Spleen (tissue), 11 donors: Measurements from ENCODE around the gene TRIM28. TPM values are rescaled to one million over a fixed set of nuclear protein-coding genes. Genes with fewer than 3 reads are reported as not detected.

ENCODE experiments used
- DNase-seq: peaks from one replicate; pipeline ENCODE4 v3.0.0-alpha.2; 2020
- H3K27ac ChIP-seq, 8 donors: fragments of 200-600 bp; sonication (generic) in 7 of 8; 1 replicate in 4 of 8; 2 replicates in 4 of 8; pipeline versions ENCODE4 v1.5.0 to v1.8.0; 2016 to 2021; ENCODE audit warnings: inconsistent platforms in 4 of 8, mild to moderate bottlenecking in 4 of 8, moderate library complexity in 1 of 8
- H3K27me3 ChIP-seq, 7 donors: fragments of 200-600 bp; sonication (generic) in 6 of 7; replicated peaks in 1 of 7; 1 replicate in 4 of 7; 2 replicates in 3 of 7; pipeline versions ENCODE4 v1.5.0 to v1.8.0; 2016 to 2021; ENCODE audit warnings: inconsistent platforms in 3 of 7, mild to moderate bottlenecking in 1 of 7
- H3K36me3 ChIP-seq, 6 donors: fragments of 200-600 bp; sonication (generic) in 5 of 6; 1 replicate in 4 of 6; 2 replicates in 2 of 6; pipeline versions ENCODE4 v1.5.0 to v1.8.0; 2016 to 2021; ENCODE audit warnings: inconsistent platforms in 2 of 6
- H3K4me1 ChIP-seq, 6 donors: fragments of 200-600 bp; sonication (generic) in 5 of 6; 1 replicate in 3 of 6; 2 replicates in 3 of 6; pipeline versions ENCODE4 v1.5.0 to v1.8.0; 2016 to 2021; ENCODE audit warnings: inconsistent platforms in 3 of 6
- H3K4me3 ChIP-seq, 8 donors: fragments of 200-600 bp; sonication (generic) in 7 of 8; 1 replicate in 4 of 8; 2 replicates in 4 of 8; pipeline versions ENCODE4 v1.5.0 to v1.8.0; 2016 to 2021; ENCODE audit warnings: inconsistent platforms in 4 of 8, mild to moderate bottlenecking in 4 of 8, moderate library complexity in 2 of 8
- H3K9me3 ChIP-seq, 8 donors: fragments of 200-600 bp; sonication (generic) in 7 of 8; 1 replicate in 4 of 8; 2 replicates in 4 of 8; pipeline versions ENCODE4 v1.5.0 to v1.8.0; 2016 to 2021; ENCODE audit warnings: inconsistent platforms in 4 of 8
- POLR2A ChIP-seq, 3 donors: fragments of 450-650 bp; IDR thresholded peaks; one replicate each; pipeline ENCODE4 v1.5.1; 2017; ENCODE audit warnings: antibody characterized with exemption in 3 of 3, mild to moderate bottlenecking in 1 of 3
- POLR2AphosphoS5 ChIP-seq, 3 donors: sonication (generic); formaldehyde crosslinking; IDR thresholded peaks; one replicate each; pipeline ENCODE4 v1.5.1; 2017; ENCODE audit warnings: antibody characterized with exemption in 3 of 3
- WGBS, 5 donors: extraction: QIAGEN DNeasy Blood & Tissue Kit in 3 of 5; methylation state at CpG; one replicate each; pipeline versions ENCODE4 v1.1.5 to v1.1.7; 2013 to 2018; 5-methylcytosine and 5-hydroxymethylcytosine counted together
- intact Hi-C: fragments of 100-400 bp; cut with DNase I; formaldehyde crosslinking; loops from one replicate; pipeline ENCODE4 v1.15.0; 2023; ENCODE audit warnings: low total_unique reads
- polyA plus RNA-seq, 3 donors: library from polyadenylated mRNA; stranded (reverse); fragments of 200-250 nt; gene quantifications; one replicate each; pipeline ENCODE4 v1.2.1, GENCODE V29; 2013
- total RNA-seq, 7 donors: library from RNA; depleted of rRNA in 3 of 7; stranded (reverse); fragments of >200 nt in 3 of 7; fragmentation: NEBNext Ultra II Directional in 4 of 7; extraction: Animal tissue kit (Norgen Biotek cat#: 25700) in 4 of 7; gene quantifications; one replicate each; pipeline versions ENCODE4 v1.1.0 to v1.2.1, GENCODE V29; 2016 to 2021
- TF ChIP-seq, protein P1 (sequence below), 11 experiments: fragments of 200-600 bp in 7 of 11; fragments of 450-650 bp in 4 of 11; sonication (generic) in 4 of 11; IDR thresholded peaks in 8 of 11; conservative IDR thresholded peaks in 3 of 11; 1 replicate in 7 of 11; 2 replicates in 4 of 11; pipeline versions ENCODE4 v1.4.0 to v1.8.0; 2016 to 2021; ENCODE audit warnings: antibody characterized with exemption in 11 of 11, inconsistent platforms in 4 of 11, mild to moderate bottlenecking in 1 of 11
- donor health status: healthy with polysubstance abuse.
- donor health status: DM: no; HTN: no; CAD: no; lungs with moderate emphysema.
- donor health status: DM: no; HTN: no; CAD: no.
- donor health status: Bipolar disorder and iron deficiency.
- donor health status: healthy.
- donor health status: DM: no; HTN: no; CAD: no.
- donor health status: DM: yes; HTN: yes; CAD: no.

The TRIM28 gene
- total and polyA plus RNA-seq, 10 donors, result 181 to 294 (median 232) TPM

DNA sequence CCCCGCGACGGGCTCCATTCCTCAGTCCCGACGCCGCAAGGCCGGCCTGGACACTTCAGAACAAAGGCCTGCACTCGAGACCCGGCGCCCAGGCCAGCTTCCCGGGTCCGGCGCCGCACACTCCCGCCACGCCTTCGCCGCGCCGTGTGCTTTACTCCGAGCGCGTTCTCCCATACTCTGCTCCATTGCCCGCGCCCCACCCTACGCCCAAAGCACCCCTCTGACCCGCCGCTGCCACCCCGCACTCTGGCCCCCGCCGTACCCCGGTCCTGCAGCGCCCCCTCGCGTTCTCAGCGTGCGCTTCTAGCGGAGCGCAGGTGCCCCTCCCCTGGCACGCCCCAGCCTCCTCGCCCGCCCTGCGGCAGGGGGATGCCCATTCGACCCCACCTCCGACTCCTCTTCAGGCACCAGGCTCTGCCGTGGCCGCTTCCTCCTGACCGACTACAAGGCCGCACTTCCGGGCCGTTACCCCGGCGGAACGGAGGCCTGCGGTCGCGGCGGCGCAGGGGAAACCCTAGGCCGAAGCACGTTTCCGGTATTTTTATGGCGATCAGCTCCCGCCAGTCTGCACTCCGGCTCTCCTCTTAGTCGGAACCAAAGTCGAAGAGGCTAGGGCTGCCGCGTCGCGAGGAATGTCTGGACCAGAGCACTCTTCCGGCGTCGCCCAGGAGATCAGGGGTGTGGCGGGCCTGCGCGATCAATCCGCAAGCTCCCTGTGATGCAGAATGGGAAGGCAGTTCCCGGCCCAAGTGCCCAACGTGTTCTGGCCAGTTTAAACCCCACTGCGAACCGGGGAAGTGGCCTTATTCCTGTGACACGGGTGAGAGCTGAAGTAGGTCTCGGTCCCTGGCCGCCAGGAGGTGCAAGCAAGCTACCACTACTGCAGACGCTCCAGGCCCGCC lies 24.3 kb upstream of the TRIM28 start, which contains the start of gene ZBTB45:
Gene ZBTB45, minus strand, starts transcription at position 456 of the 902 bp plus-strand sequence. CDS start 2,137 bp downstream, outside the sequence.
- WGBS, 5 donors, result 0 to 1% (median 1%) methylated on average over 68 to 87 of the region's 87 CpGs
- H3K27ac ChIP-seq, result peak within 1 kb of the TSS; percentile 81 to 98 (median 96)
- DNase-seq, result peak; percentile 97
- peak; percentile 91 to 97 (median 92) for TF ChIP-seq POLR2AphosphoS5 (IDR thresholded peaks at IDR 0.05)
- TF ChIP-seq POLR2A (IDR thresholded peaks at IDR 0.05), result peak in 1 of 3 donors; percentile 60
- TF ChIP-seq, protein P1, sequence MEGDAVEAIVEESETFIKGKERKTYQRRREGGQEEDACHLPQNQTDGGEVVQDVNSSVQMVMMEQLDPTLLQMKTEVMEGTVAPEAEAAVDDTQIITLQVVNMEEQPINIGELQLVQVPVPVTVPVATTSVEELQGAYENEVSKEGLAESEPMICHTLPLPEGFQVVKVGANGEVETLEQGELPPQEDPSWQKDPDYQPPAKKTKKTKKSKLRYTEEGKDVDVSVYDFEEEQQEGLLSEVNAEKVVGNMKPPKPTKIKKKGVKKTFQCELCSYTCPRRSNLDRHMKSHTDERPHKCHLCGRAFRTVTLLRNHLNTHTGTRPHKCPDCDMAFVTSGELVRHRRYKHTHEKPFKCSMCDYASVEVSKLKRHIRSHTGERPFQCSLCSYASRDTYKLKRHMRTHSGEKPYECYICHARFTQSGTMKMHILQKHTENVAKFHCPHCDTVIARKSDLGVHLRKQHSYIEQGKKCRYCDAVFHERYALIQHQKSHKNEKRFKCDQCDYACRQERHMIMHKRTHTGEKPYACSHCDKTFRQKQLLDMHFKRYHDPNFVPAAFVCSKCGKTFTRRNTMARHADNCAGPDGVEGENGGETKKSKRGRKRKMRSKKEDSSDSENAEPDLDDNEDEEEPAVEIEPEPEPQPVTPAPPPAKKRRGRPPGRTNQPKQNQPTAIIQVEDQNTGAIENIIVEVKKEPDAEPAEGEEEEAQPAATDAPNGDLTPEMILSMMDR (IDR thresholded peaks at IDR 0.05 in 8 of 11, conservative IDR thresholded peaks at IDR 0.05 in 3 of 11), result peak; percentile 67 to 96 (median 76)
- peaks cover 3 to 29% (median 17%) of the 10 kb centered on the region in 6 donors for H3K36me3 ChIP-seq
- H3K9me3 ChIP-seq, result no peaks in the 10 kb centered on the region
- peak within 1 kb of the TSS; percentile 71 to 88 (median 84) for H3K4me3 ChIP-seq
- intact Hi-C loops, result no loop called here
- H3K4me1 ChIP-seq, result peaks cover 17 to 60% (median 46%) of the 10 kb centered on the region in 6 donors
- H3K27me3 ChIP-seq, result no peaks in the 10 kb centered on the region

DNA sequence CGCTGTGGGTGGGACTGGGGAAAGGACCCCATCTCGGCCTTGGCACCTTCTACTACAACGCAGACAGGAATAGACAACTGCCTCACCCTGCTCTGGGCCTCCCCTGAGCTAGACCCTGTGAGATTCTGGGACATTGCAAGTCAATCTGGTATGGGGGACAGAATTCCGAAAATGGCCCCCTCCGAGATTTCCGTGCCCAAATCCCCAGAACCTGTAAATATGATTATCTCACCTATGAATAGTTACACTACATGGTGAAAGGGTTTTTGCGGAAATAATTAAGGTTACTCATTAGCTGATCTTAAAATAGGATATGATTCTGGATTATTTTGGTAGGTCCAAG lies 23.6 kb upstream of the TRIM28 start:
- Histone ChIP-seq H3K4me3 (peak overlapping the region; percentile 71 to 88 (median 84)), H3K36me3 (peaks cover 3 to 23% (median 17%) of the 10 kb centered on the region in 6 donors), H3K9me3 (no peaks in the 10 kb centered on the region), H3K27me3 (no peaks in the 10 kb centered on the region), H3K4me1 (peaks cover 17 to 53% (median 42%) of the 10 kb centered on the region in 6 donors), H3K27ac (peak overlapping the region; percentile 81 to 98 (median 96))
- no peak for DNase-seq
- intact Hi-C loops, result no loop called here
- 10 to 16% (median 14%) methylated on average over 7 of the region's 7 CpGs for WGBS, 5 donors
- TF ChIP-seq POLR2AphosphoS5 (IDR thresholded peaks at IDR 0.05), result no peak
- TF ChIP-seq POLR2A (IDR thresholded peaks at IDR 0.05), result no peak
- TF ChIP-seq, protein P1 (IDR thresholded peaks at IDR 0.05 in 8 of 11, conservative IDR thresholded peaks at IDR 0.05 in 3 of 11), result no peak

DNA sequence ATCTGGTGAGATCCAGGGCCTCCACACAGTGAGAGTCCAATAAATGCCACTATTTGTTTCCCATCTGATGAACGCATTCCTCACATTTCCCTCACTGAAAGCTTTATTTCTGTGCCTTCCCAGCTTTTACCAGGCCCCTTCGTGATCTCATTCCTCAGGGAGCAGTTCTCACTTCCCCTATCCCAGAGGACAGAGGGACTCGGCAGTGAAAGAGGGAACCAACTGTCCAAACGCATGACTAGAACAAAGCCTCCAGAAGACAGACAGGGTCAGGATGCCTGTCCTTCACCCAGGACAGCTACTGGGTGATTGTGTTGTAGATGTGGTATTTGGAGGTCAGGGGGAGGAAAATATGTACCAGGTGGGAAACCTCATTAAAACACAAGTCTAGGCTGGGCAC lies 22.2 kb upstream of the TRIM28 start:
- H3K27ac ChIP-seq, result no peak overlapping the region
- DNase-seq, result no peak
- TF ChIP-seq POLR2A (IDR thresholded peaks at IDR 0.05), result no peak
- TF ChIP-seq, protein P1 (IDR thresholded peaks at IDR 0.05 in 8 of 11, conservative IDR thresholded peaks at IDR 0.05 in 3 of 11), result no peak
- TF ChIP-seq POLR2AphosphoS5 (IDR thresholded peaks at IDR 0.05), result no peak

DNA sequence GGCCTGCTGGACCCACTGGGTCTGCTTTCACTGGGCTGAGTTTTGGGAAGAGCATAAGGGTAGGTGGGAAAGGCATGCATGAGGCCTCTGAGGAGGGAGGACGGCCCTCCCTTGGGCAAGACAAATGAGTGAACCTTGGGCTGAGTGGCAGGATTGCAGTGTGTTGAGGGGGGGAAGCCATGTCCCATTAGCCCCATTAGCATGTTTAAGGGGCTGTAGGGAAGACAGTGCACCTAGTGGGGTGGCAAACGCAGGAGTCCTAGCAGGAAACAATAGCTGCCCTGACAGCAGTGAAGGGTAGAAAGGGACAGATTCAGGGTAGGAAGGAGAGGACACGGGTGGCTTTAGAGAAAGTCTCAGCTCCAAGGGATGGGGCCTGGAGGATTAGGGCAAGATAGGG lies 21.2 kb upstream of the TRIM28 start:
- no peak overlapping the region for H3K4me3 ChIP-seq
- H3K27ac ChIP-seq, result no peak overlapping the region
- H3K9me3 ChIP-seq, result no peaks in the 10 kb centered on the region
- TF ChIP-seq, protein P1 (IDR thresholded peaks at IDR 0.05 in 8 of 11, conservative IDR thresholded peaks at IDR 0.05 in 3 of 11), result no peak
- TF ChIP-seq POLR2AphosphoS5 (IDR thresholded peaks at IDR 0.05) (no peak), POLR2A (IDR thresholded peaks at IDR 0.05) (no peak)
- peaks cover 11 to 29% (median 21%) of the 10 kb centered on the region in 6 donors for H3K4me1 ChIP-seq
- no peaks in the 10 kb centered on the region for H3K36me3 ChIP-seq
- intact Hi-C loops, result no loop called here
- DNase-seq, result no peak
- 83 to 93% (median 89%) methylated on average over 3 of the region's 3 CpGs for WGBS, 5 donors
- no peaks in the 10 kb centered on the region for H3K27me3 ChIP-seq

More for the DNA sequence above, 22.2 kb upstream of the TRIM28 start:
- Histone ChIP-seq H3K9me3 (no peaks in the 10 kb centered on the region), H3K4me1 (peaks cover 17 to 39% (median 32%) of the 10 kb centered on the region in 6 donors), H3K36me3 (peaks cover 3 to 9% (median 8%) of the 10 kb centered on the region in 6 donors), H3K27me3 (no peaks in the 10 kb centered on the region), H3K4me3 (no peak overlapping the region)
- 70 to 84% (median 75%) methylated on average over 4 of the region's 4 CpGs for WGBS, 5 donors
- intact Hi-C loops, result no loop called here
